ENCODE measurements around the gene PON2. TPM values are rescaled to one million over a fixed set of nuclear protein-coding genes. Genes with fewer than 3 reads are reported as not detected.

PON2 gene
- total and polyA plus RNA-seq, 10 of the 15 experiments (the other 5 are each of a cell fraction or from before 2014, with no cell fraction given) = 22.9 to 127 (median 46.1) TPM

DNA sequence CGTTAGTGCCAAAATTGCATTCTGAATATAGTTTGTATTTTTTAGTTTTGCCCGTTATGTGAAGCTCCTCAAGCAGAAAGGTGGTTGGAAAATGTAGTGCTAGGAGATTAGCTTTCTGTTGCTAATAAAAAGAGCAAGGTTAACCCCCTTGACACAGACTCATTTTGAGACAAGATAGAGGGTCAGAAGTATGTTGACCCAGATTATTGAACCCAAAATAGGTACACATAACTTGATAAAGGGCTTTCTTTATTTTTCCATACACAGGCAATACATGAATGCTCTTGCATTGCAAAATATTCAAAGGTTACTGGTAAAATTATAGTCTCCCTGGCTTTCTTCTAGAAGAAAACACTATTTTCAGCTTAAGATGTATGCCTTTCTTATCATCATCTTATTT is 10.0 kb upstream of the PON2 start (continued):
- TF ChIP-seq, protein P1, sequence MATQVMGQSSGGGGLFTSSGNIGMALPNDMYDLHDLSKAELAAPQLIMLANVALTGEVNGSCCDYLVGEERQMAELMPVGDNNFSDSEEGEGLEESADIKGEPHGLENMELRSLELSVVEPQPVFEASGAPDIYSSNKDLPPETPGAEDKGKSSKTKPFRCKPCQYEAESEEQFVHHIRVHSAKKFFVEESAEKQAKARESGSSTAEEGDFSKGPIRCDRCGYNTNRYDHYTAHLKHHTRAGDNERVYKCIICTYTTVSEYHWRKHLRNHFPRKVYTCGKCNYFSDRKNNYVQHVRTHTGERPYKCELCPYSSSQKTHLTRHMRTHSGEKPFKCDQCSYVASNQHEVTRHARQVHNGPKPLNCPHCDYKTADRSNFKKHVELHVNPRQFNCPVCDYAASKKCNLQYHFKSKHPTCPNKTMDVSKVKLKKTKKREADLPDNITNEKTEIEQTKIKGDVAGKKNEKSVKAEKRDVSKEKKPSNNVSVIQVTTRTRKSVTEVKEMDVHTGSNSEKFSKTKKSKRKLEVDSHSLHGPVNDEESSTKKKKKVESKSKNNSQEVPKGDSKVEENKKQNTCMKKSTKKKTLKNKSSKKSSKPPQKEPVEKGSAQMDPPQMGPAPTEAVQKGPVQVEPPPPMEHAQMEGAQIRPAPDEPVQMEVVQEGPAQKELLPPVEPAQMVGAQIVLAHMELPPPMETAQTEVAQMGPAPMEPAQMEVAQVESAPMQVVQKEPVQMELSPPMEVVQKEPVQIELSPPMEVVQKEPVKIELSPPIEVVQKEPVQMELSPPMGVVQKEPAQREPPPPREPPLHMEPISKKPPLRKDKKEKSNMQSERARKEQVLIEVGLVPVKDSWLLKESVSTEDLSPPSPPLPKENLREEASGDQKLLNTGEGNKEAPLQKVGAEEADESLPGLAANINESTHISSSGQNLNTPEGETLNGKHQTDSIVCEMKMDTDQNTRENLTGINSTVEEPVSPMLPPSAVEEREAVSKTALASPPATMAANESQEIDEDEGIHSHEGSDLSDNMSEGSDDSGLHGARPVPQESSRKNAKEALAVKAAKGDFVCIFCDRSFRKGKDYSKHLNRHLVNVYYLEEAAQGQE (IDR thresholded peaks at IDR 0.05; ENCODE audit: low read depth, low read length) = no peak
- TF ChIP-seq HCFC1 (IDR thresholded peaks at IDR 0.05; ENCODE audit: low read length) (no peak), LARP7 (IDR thresholded peaks at IDR 0.05) (no peak), RFX5 (IDR thresholded peaks at IDR 0.05; ENCODE audit: low read depth, low read length) (no peak), ZNF217 (IDR thresholded peaks at IDR 0.05) (no peak), FOXK2 (IDR thresholded peaks at IDR 0.05) (no peak)
- TF ChIP-seq, protein P2, sequence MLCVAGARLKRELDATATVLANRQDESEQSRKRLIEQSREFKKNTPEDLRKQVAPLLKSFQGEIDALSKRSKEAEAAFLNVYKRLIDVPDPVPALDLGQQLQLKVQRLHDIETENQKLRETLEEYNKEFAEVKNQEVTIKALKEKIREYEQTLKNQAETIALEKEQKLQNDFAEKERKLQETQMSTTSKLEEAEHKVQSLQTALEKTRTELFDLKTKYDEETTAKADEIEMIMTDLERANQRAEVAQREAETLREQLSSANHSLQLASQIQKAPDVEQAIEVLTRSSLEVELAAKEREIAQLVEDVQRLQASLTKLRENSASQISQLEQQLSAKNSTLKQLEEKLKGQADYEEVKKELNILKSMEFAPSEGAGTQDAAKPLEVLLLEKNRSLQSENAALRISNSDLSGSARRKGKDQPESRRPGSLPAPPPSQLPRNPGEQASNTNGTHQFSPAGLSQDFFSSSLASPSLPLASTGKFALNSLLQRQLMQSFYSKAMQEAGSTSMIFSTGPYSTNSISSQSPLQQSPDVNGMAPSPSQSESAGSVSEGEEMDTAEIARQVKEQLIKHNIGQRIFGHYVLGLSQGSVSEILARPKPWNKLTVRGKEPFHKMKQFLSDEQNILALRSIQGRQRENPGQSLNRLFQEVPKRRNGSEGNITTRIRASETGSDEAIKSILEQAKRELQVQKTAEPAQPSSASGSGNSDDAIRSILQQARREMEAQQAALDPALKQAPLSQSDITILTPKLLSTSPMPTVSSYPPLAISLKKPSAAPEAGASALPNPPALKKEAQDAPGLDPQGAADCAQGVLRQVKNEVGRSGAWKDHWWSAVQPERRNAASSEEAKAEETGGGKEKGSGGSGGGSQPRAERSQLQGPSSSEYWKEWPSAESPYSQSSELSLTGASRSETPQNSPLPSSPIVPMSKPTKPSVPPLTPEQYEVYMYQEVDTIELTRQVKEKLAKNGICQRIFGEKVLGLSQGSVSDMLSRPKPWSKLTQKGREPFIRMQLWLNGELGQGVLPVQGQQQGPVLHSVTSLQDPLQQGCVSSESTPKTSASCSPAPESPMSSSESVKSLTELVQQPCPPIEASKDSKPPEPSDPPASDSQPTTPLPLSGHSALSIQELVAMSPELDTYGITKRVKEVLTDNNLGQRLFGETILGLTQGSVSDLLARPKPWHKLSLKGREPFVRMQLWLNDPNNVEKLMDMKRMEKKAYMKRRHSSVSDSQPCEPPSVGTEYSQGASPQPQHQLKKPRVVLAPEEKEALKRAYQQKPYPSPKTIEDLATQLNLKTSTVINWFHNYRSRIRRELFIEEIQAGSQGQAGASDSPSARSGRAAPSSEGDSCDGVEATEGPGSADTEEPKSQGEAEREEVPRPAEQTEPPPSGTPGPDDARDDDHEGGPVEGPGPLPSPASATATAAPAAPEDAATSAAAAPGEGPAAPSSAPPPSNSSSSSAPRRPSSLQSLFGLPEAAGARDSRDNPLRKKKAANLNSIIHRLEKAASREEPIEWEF (IDR thresholded peaks at IDR 0.05; ENCODE audit: insufficient replicate concordance, low read depth, low read length) = no peak
